Vagina (tissue), 2 donors: ENCODE data around the gene MRPL33. TPM values are rescaled to one million over a fixed set of nuclear protein-coding genes. Genes with fewer than 3 reads are reported as not detected.

Source experiments
- DNase-seq, 2 donors: peaks; one replicate each; pipeline ENCODE4 v3.0.0-alpha.2; 2017; ENCODE audit errors: extremely low spot score in 2 of 2
- H3K27ac ChIP-seq: fragments of 200-600 bp; sonication (generic); one replicate; pipeline ENCODE4 v1.5.1; 2019
- H3K27me3 ChIP-seq: fragments of 200-600 bp; sonication (generic); one replicate; pipeline ENCODE4 v1.5.1; 2019
- H3K36me3 ChIP-seq, 2 donors: fragments of 200-600 bp; sonication (generic); one replicate each; pipeline ENCODE4 v1.5.1; 2017 to 2019
- H3K4me1 ChIP-seq: fragments of 200-600 bp; sonication (generic); one replicate; pipeline ENCODE4 v1.5.1; 2019
- H3K4me3 ChIP-seq, 2 donors: fragments of 200-600 bp; sonication (generic); 1 replicate in 1 of 2; 2 replicates in 1 of 2; pipeline ENCODE4 v1.5.1; 2016 to 2019
- H3K9me3 ChIP-seq: fragments of 200-600 bp; sonication (generic); one replicate; pipeline ENCODE4 v1.5.1; 2019
- POLR2A ChIP-seq, 2 donors: fragments of 450-650 bp; IDR thresholded peaks; one replicate each; pipeline ENCODE4 v1.6.1; 2017; ENCODE audit warnings: antibody characterized with exemption in 2 of 2, mild to moderate bottlenecking in 2 of 2, moderate library complexity in 2 of 2
- POLR2AphosphoS5 ChIP-seq, 2 donors: sonication (generic); formaldehyde crosslinking; IDR thresholded peaks; one replicate each; pipeline ENCODE4 v1.9.0; 2017; ENCODE audit warnings: antibody characterized with exemption in 2 of 2, mild to moderate bottlenecking in 2 of 2, low read depth in 1 of 2; ENCODE audit not compliant: insufficient read depth in 1 of 2
- intact Hi-C: fragments of 100-400 bp; cut with DNase I; formaldehyde crosslinking; loops from one replicate; pipeline ENCODE4 v1.15.1; 2023
- total RNA-seq: library from RNA; depleted of rRNA; stranded (reverse); fragments of >200 nt; gene quantifications from one replicate; pipeline ENCODE4 v1.2.3, GENCODE V29; 2016
- TF ChIP-seq, protein P1 (sequence below), 3 experiments: fragments of 450-650 bp in 2 of 3; fragments of 200-600 bp in 1 of 3; sonication (generic) in 1 of 3; IDR thresholded peaks; one replicate each; pipeline ENCODE4 v1.5.1; 2017 to 2019; ENCODE audit warnings: antibody characterized with exemption in 3 of 3, mild to moderate bottlenecking in 2 of 3, moderate library complexity in 2 of 3

MRPL33 gene
- total RNA-seq, 1 donor from 2014 or later, result 87.7 TPM

DNA sequence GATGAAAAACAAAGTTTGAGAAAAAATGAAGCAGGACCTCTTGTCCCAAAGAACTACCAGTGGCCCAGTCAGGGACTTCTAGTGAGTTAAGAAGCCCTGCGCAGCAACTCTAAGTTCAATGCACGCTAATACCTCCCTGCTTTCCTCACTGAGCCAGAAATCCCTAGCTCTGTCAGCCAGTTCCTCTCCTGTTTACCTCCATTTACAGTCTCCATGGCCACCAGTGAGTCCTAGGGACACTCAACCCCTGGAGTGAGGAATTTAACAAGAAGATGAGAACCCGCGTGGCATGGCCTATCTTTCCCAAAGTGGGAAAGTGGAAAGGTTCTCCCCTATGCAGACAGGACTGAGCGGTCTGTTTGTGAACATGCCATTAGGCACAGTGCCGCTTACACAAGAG, 31.0 kb downstream of the MRPL33 start:
- Histone ChIP-seq H3K36me3 (no peaks in the 10 kb centered on the region), H3K4me1 (no peaks in the 10 kb centered on the region), H3K4me3 (no peak overlapping the region), H3K9me3 (no peaks in the 10 kb centered on the region), H3K27me3 (no peaks in the 10 kb centered on the region), H3K27ac (no peak overlapping the region)
- intact Hi-C loops, result no loop called here
- no peak for DNase-seq
- TF ChIP-seq, protein P1, sequence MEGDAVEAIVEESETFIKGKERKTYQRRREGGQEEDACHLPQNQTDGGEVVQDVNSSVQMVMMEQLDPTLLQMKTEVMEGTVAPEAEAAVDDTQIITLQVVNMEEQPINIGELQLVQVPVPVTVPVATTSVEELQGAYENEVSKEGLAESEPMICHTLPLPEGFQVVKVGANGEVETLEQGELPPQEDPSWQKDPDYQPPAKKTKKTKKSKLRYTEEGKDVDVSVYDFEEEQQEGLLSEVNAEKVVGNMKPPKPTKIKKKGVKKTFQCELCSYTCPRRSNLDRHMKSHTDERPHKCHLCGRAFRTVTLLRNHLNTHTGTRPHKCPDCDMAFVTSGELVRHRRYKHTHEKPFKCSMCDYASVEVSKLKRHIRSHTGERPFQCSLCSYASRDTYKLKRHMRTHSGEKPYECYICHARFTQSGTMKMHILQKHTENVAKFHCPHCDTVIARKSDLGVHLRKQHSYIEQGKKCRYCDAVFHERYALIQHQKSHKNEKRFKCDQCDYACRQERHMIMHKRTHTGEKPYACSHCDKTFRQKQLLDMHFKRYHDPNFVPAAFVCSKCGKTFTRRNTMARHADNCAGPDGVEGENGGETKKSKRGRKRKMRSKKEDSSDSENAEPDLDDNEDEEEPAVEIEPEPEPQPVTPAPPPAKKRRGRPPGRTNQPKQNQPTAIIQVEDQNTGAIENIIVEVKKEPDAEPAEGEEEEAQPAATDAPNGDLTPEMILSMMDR (IDR thresholded peaks at IDR 0.05), result no peak
- TF ChIP-seq POLR2AphosphoS5 (IDR thresholded peaks at IDR 0.05; ENCODE audit: insufficient read depth in 1 of 2, low read depth in 1 of 2) (no peak), POLR2A (IDR thresholded peaks at IDR 0.05) (no peak)

DNA sequence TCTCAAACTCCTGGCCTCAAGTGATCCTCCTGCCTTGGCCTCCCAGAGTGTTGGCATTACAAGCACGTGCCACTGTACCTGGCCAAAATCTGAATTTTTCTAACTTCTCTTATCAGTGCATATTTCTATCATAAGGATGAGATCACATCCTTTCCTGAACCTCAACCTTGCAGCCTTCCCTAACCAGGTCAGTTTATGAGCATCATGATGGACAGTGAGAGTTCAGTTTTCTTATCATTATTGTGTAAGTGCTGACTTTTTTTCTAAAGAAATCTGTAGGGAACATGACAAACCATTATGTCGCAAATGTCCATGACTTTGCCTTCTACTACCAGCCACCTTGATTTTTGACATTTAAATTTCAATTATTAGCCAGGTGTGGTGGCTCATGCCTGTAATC, 31.5 kb downstream of the MRPL33 start:
- Histone ChIP-seq H3K36me3 (no peaks in the 10 kb centered on the region), H3K9me3 (no peaks in the 10 kb centered on the region), H3K27ac (no peak overlapping the region), H3K4me3 (no peak overlapping the region), H3K27me3 (no peaks in the 10 kb centered on the region), H3K4me1 (no peaks in the 10 kb centered on the region)
- TF ChIP-seq POLR2AphosphoS5 (IDR thresholded peaks at IDR 0.05; ENCODE audit: insufficient read depth in 1 of 2, low read depth in 1 of 2) (no peak), POLR2A (IDR thresholded peaks at IDR 0.05) (no peak)
- TF ChIP-seq, protein P1 (IDR thresholded peaks at IDR 0.05), result no peak
- no peak for DNase-seq
- intact Hi-C loops, result no loop called here

DNA sequence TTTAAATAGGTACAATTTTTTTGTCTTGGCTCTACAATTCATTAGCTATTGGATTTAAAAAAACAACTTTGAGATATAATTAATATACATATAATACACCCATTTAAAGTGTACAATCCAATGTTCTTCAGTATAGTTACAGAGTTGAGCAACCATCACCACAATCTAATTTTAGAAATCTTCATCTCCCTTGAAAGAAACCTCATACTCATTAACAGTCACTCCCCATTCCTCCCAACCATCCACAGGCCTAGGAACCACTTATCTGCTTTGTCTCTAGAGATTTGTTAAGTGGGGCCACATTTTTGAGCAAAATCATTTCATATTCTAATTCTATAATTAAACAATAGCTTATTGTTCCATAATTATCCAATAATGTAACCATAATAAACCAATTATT, 32.6 kb downstream of the MRPL33 start:
- Histone ChIP-seq H3K4me1 (no peaks in the 10 kb centered on the region), H3K9me3 (no peaks in the 10 kb centered on the region), H3K4me3 (no peak overlapping the region), H3K27ac (no peak overlapping the region), H3K36me3 (no peaks in the 10 kb centered on the region), H3K27me3 (no peaks in the 10 kb centered on the region)
- intact Hi-C loops, result no loop called here
- DNase-seq, result no peak
- TF ChIP-seq POLR2A (IDR thresholded peaks at IDR 0.05), result no peak
- TF ChIP-seq, protein P1 (IDR thresholded peaks at IDR 0.05), result no peak
- TF ChIP-seq POLR2AphosphoS5 (IDR thresholded peaks at IDR 0.05; ENCODE audit: insufficient read depth in 1 of 2, low read depth in 1 of 2), result no peak

DNA sequence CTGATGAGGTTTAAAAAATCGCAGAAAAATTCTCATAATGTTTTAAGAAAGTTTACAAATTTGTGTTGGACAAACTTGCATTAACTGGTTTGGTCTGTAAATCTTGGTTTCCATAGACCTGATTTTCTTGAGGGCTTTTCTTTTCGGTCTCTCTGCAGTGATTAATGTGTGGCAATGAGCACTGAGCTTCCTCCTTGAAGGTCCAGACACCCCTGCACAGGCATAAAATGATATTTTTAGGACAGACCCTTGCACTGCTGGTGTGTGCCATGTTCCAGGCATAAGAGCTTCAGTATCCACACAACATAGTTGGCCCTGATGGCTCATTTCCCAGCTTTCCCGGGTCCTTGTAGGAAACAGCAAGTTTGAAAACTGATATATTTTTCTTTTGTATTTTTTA, 33.7 kb downstream of the MRPL33 start:
- intact Hi-C loops, result no loop called here
- TF ChIP-seq POLR2A (IDR thresholded peaks at IDR 0.05) (no peak), POLR2AphosphoS5 (IDR thresholded peaks at IDR 0.05; ENCODE audit: insufficient read depth in 1 of 2, low read depth in 1 of 2) (no peak)
- TF ChIP-seq, protein P1 (IDR thresholded peaks at IDR 0.05), result no peak
- Histone ChIP-seq H3K27ac (no peak overlapping the region), H3K9me3 (no peaks in the 10 kb centered on the region), H3K4me3 (no peak overlapping the region), H3K4me1 (no peaks in the 10 kb centered on the region), H3K27me3 (no peaks in the 10 kb centered on the region), H3K36me3 (no peaks in the 10 kb centered on the region)
- DNase-seq, result no peak

DNA sequence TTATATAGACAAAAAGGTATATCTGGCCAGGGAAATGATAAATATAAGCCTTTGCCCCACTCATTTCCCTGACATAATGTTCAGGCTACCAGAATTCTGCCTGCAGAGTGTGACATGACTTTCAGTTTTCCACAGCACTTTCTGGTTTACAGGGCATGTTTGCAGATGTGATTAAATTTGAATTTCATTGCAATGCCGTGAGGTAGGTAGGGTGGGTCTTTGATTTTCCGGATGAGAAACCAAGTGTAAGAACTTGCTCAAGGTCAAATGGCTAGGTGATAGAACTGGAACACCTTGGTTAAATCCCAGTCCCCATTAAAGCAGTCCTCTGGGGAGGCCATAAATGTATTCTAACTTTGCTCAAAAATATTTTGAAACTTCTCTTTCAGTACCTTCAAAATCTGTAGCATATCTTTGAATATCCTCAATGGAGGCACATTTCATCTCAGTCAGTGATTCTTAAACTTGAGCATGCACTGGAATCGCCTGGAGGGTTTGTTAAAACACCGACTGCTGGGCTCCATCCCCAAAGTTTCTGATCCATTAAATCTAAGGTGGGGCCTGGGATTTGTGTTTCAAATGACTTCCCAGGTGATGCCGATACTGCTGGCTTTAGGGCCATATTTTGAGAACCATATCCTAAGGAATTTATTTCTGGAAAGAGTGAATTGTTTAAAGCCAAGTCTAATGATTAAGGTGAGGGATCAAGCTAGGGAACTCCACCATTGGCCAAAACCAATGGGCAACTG, 35.0 kb downstream of the MRPL33 start:
- Histone ChIP-seq H3K4me1 (no peaks in the 10 kb centered on the region), H3K27ac (no peak overlapping the region), H3K9me3 (no peaks in the 10 kb centered on the region), H3K27me3 (no peaks in the 10 kb centered on the region), H3K4me3 (no peak overlapping the region), H3K36me3 (no peaks in the 10 kb centered on the region)
- intact Hi-C loops, result no loop called here
- no peak for DNase-seq
- TF ChIP-seq POLR2A (IDR thresholded peaks at IDR 0.05) (no peak), POLR2AphosphoS5 (IDR thresholded peaks at IDR 0.05; ENCODE audit: insufficient read depth in 1 of 2, low read depth in 1 of 2) (no peak)
- TF ChIP-seq, protein P1 (IDR thresholded peaks at IDR 0.05), result no peak
